Keratinocyte (primary cell): ENCODE data around the gene VWA7. TPM values are rescaled to one million over a fixed set of nuclear protein-coding genes. Genes with fewer than 3 reads are reported as not detected.

Experiments
- DNase-seq: peaks from one replicate; pipeline ENCODE4 v3.0.0-alpha.2; 2011; ENCODE audit warnings: low read depth, missing footprints, low spot score
- FAIRE-seq: peaks from 2 replicates; lab custom pipeline; 2011; peaks lifted over from hg19 to GRCh38; lab: Jason Lieb, UNC
- H2AFZ ChIP-seq: 2 replicates; pipeline ENCODE4 v1.6.0; 2012; ENCODE audit warnings: low read length, control low read depth, inconsistent platforms; ENCODE audit not compliant: control insufficient read depth
- H3K27ac ChIP-seq: 2 replicates; pipeline ENCODE4 v1.5.1; 2011; ENCODE audit warnings: low read length; ENCODE audit not compliant: control insufficient read depth, insufficient read depth
- H3K27me3 ChIP-seq: 3 replicates; pipeline ENCODE4 v1.6.0; 2011; ENCODE audit warnings: low read length; ENCODE audit not compliant: control insufficient read depth, insufficient read depth; ENCODE audit errors: extremely low read depth
- H3K36me3 ChIP-seq, 2 experiments: 2 replicates in 1 of 2; 3 replicates in 1 of 2; pipeline ENCODE4 v1.5.1; 2011; ENCODE audit warnings: low read length in 2 of 2, mild to moderate bottlenecking in 1 of 2; ENCODE audit not compliant: control insufficient read depth in 2 of 2, insufficient read depth in 2 of 2; ENCODE audit errors: extremely low read depth in 1 of 2
- H3K4me1 ChIP-seq: 3 replicates; pipeline ENCODE4 v1.5.1; 2011; ENCODE audit warnings: low read length; ENCODE audit not compliant: control insufficient read depth, insufficient read depth; ENCODE audit errors: extremely low read depth
- H3K4me2 ChIP-seq: 3 replicates; pipeline ENCODE4 v1.6.0; 2011; ENCODE audit warnings: low read depth, low read length; ENCODE audit not compliant: control insufficient read depth, insufficient read depth; ENCODE audit errors: extremely low read depth
- H3K4me3 ChIP-seq, 3 experiments: fragments of 200-600 bp in 1 of 3; sonication (generic) in 1 of 3; 2 replicates in 2 of 3; 3 replicates in 1 of 3; pipeline ENCODE4 v1.5.1; 2011 to 2016; ENCODE audit warnings: low read length in 3 of 3, mild to moderate bottlenecking in 3 of 3, control low read depth in 2 of 3, inconsistent platforms in 1 of 3, low read depth in 1 of 3, mixed read lengths in 1 of 3, mixed run types in 1 of 3, moderate library complexity in 1 of 3; ENCODE audit not compliant: control insufficient read depth in 2 of 3, insufficient read depth in 2 of 3; ENCODE audit errors: extremely low read depth in 1 of 3
- H3K79me2 ChIP-seq: 2 replicates; pipeline ENCODE4 v1.6.0; 2012; ENCODE audit warnings: low read length; ENCODE audit not compliant: control insufficient read depth, insufficient read depth
- H3K9ac ChIP-seq: 3 replicates; pipeline ENCODE4 v1.6.0; 2011; ENCODE audit warnings: low read length; ENCODE audit not compliant: control insufficient read depth, insufficient read depth; ENCODE audit errors: extremely low read depth
- H3K9me1 ChIP-seq: 3 replicates; pipeline ENCODE4 v1.6.0; 2011; ENCODE audit warnings: low read length; ENCODE audit not compliant: control insufficient read depth, insufficient read depth; ENCODE audit errors: extremely low read depth
- H3K9me3 ChIP-seq: 2 replicates; pipeline ENCODE4 v1.5.1; 2012; ENCODE audit warnings: low read depth, low read length; ENCODE audit not compliant: control insufficient read depth
- H4K20me1 ChIP-seq: 3 replicates; pipeline ENCODE4 v1.6.0; 2011; ENCODE audit warnings: low read length; ENCODE audit not compliant: control insufficient read depth, insufficient read depth; ENCODE audit errors: extremely low read depth
- EZH2 ChIP-seq: IDR thresholded peaks from one replicate; pipeline ENCODE4 v1.6.1; 2012; ENCODE audit warnings: inconsistent platforms, mild to moderate bottlenecking, low read length, moderate library complexity
- dilution Hi-C: fragments of 300-500 bp; cut with MboI; formaldehyde crosslinking; loops from one replicate; pipeline ENCODE4 v1.7.0; 2020; ENCODE audit warnings: low sequenced_read_pairs; ENCODE audit not compliant: extremely low pct_ligation_motif_present
- polyA plus RNA-seq, 5 experiments: library from polyadenylated mRNA; depleted of rRNA in 3 of 5; stranded (reverse) in 3 of 5; stranded (forward) in 1 of 5; unstranded in 1 of 5; fragments of >200 nt; gene quantifications; 1 replicate in 1 of 5; 2 replicates in 3 of 5; 3 replicates in 1 of 5; pipeline versions ENCODE4 v1.2.1 to v1.2.3, GENCODE V29; 2011 to 2012; ENCODE audit warnings: missing spikeins in 2 of 5, low read depth in 1 of 5, low replicate concordance in 1 of 5
- TF ChIP-seq, protein P1 (sequence below), 3 experiments: IDR thresholded peaks in 1 of 3; conservative IDR thresholded peaks in 1 of 3; optimal IDR thresholded peaks in 1 of 3; 2 replicates in 2 of 3; 3 replicates in 1 of 3; pipeline versions ENCODE3 to v1.5.1; 2011; ENCODE audit warnings: low read length in 3 of 3, mild to moderate bottlenecking in 3 of 3, moderate library complexity in 2 of 3, control low read depth in 1 of 3, inconsistent platforms in 1 of 3; ENCODE audit not compliant: insufficient read depth in 2 of 3; ENCODE audit errors: extremely low read depth in 1 of 3

The VWA7 gene
- polyA plus RNA-seq, 1 donor (not counting 4 experiments of a cell fraction or from before 2014, with no cell fraction given) = 0.47 TPM

- no peak overlapping the region for H2AFZ ChIP-seq
These were observed 14.1 kb downstream of the VWA7 start for GRCh38 chr6:31762878-31763618.

GRCh38 chr6:31762356-31762755 is 14.8 kb downstream of the VWA7 start, which contains the start of gene SAPCD1:
Gene SAPCD1, plus strand, starts transcription at chr6:31762656. Its CDS starts 399 bp downstream, at chr6:31763055.
- Histone ChIP-seq H3K9me3 (no peaks in the 10 kb centered on the region), H4K20me1 (no peaks in the 10 kb centered on the region), H3K79me2 (no peaks in the 10 kb centered on the region), H3K4me1 (peaks cover 5% of the 10 kb centered on the region), H3K27me3 (no peaks in the 10 kb centered on the region), H3K4me2 (no peak within 1 kb of the TSS), H3K27ac (no peak within 1 kb of the TSS), H3K4me3 (no peak within 1 kb of the TSS), H2AFZ (no peak within 1 kb of the TSS), H3K9ac (no peak within 1 kb of the TSS), H3K36me3 (peaks cover 6 to 13% of the 10 kb centered on the region in 2 experiments), H3K9me1 (no peaks in the 10 kb centered on the region)
- DNase-seq (no peak), FAIRE-seq (no peak)
- dilution Hi-C loops = no loop called here
- no peak for TF ChIP-seq EZH2
- TF ChIP-seq, protein P1, sequence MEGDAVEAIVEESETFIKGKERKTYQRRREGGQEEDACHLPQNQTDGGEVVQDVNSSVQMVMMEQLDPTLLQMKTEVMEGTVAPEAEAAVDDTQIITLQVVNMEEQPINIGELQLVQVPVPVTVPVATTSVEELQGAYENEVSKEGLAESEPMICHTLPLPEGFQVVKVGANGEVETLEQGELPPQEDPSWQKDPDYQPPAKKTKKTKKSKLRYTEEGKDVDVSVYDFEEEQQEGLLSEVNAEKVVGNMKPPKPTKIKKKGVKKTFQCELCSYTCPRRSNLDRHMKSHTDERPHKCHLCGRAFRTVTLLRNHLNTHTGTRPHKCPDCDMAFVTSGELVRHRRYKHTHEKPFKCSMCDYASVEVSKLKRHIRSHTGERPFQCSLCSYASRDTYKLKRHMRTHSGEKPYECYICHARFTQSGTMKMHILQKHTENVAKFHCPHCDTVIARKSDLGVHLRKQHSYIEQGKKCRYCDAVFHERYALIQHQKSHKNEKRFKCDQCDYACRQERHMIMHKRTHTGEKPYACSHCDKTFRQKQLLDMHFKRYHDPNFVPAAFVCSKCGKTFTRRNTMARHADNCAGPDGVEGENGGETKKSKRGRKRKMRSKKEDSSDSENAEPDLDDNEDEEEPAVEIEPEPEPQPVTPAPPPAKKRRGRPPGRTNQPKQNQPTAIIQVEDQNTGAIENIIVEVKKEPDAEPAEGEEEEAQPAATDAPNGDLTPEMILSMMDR (optimal IDR thresholded peaks at IDR 0.05 in 1 of 3, IDR thresholded peaks at IDR 0.05 in 1 of 3, conservative IDR thresholded peaks at IDR 0.05 in 1 of 3; ENCODE audit: extremely low read depth in 1 of 3, insufficient read depth in 2 of 3, low read length in 3 of 3) = no peak

More at GRCh38 chr6:31762878-31763618, 14.1 kb downstream of the VWA7 start:
- Histone ChIP-seq H3K79me2 (no peaks in the 10 kb centered on the region), H3K9ac (no peak overlapping the region), H4K20me1 (no peaks in the 10 kb centered on the region), H3K9me3 (no peaks in the 10 kb centered on the region), H3K9me1 (no peaks in the 10 kb centered on the region), H3K4me1 (peaks cover 5% of the 10 kb centered on the region), H3K4me3 (no peak overlapping the region), H3K4me2 (no peak overlapping the region), H3K36me3 (peaks cover 6 to 13% of the 10 kb centered on the region in 2 experiments), H3K27me3 (no peaks in the 10 kb centered on the region), H3K27ac (no peak overlapping the region)
- FAIRE-seq (no peak), DNase-seq (no peak)
- TF ChIP-seq, protein P1 (optimal IDR thresholded peaks at IDR 0.05 in 1 of 3, IDR thresholded peaks at IDR 0.05 in 1 of 3, conservative IDR thresholded peaks at IDR 0.05 in 1 of 3; ENCODE audit: extremely low read depth in 1 of 3, insufficient read depth in 2 of 3, low read length in 3 of 3) = no peak
- no peak for TF ChIP-seq EZH2
- dilution Hi-C loops = no loop called here
